Epithelial cell of proximal tubule (primary cell): ENCODE data around the gene RGS6. TPM values are rescaled to one million over a fixed set of nuclear protein-coding genes. Genes with fewer than 3 reads are reported as not detected.

Experiments
- DNase-seq: peaks from one replicate; pipeline ENCODE4 v3.0.0-alpha.2; 2011; ENCODE audit warnings: low read depth
- H3K4me3 ChIP-seq: 2 replicates; pipeline ENCODE4 v1.5.1; 2011; ENCODE audit warnings: low read depth, mild to moderate bottlenecking, low read length
- CTCF ChIP-seq: conservative IDR thresholded peaks from 2 replicates; pipeline ENCODE4 v1.5.1; 2012; ENCODE audit warnings: low read depth, mild to moderate bottlenecking, low read length
- total RNA-seq: library from RNA; depleted of rRNA; stranded (reverse); fragments of >200 nt; gene quantifications from 2 replicates; pipeline ENCODE4 v1.2.3, GENCODE V29; 2015

Gene RGS6
- total RNA-seq, 1 donor from 2014 or later, result not detected

GRCh38 chr14:71952381-71953363 lies 20.4 kb downstream of the RGS6 start:
- H3K4me3 ChIP-seq, result no peak overlapping the region
- no peak for DNase-seq
- TF ChIP-seq CTCF, result no peak

GRCh38 chr14:71956920-71957563 lies 24.8 kb downstream of the RGS6 start:
- no peak for TF ChIP-seq CTCF
- DNase-seq, result no peak
- no peak overlapping the region for H3K4me3 ChIP-seq

GRCh38 chr14:71959055-71959454 lies 26.8 kb downstream of the RGS6 start:
- no peak for DNase-seq
- TF ChIP-seq CTCF, result no peak
- H3K4me3 ChIP-seq, result no peak overlapping the region

GRCh38 chr14:71960494-71961353 lies 28.5 kb downstream of the RGS6 start:
- H3K4me3 ChIP-seq, result no peak overlapping the region
- TF ChIP-seq CTCF, result no peak
- DNase-seq, result no peak

- no peak overlapping the region for H3K4me3 ChIP-seq
- no peak for DNase-seq
- TF ChIP-seq CTCF, result no peak
Measured at GRCh38 chr14:71961972-71962371, 29.7 kb downstream of the RGS6 start.

GRCh38 chr14:71964716-71965115 lies 32.5 kb downstream of the RGS6 start:
- no peak for TF ChIP-seq CTCF
- DNase-seq, result no peak
- H3K4me3 ChIP-seq, result no peak overlapping the region
